GM06990 (cell line): ENCODE measurements around the gene CLTA.
"Not testable (repeated sequence)": the region's sequence is repeated elsewhere in the genome, so short reads cannot be mapped to it uniquely, and the experiment has no call there.

Experiments
- DNase-seq: peaks from one replicate; pipeline ENCODE4 v3.0.0-alpha.2; 2011; ENCODE audit not compliant: insufficient read length; ENCODE audit errors: extremely low read depth
- H3K27me3 ChIP-seq: replicated peaks from 2 replicates; pipeline ENCODE4 v1.6.0; 2011; ENCODE audit warnings: low read length; ENCODE audit not compliant: control insufficient read depth, insufficient read depth
- H3K36me3 ChIP-seq: 2 replicates; pipeline ENCODE4 v1.5.1; 2011; ENCODE audit warnings: low read length; ENCODE audit not compliant: control insufficient read depth, insufficient read depth
- H3K4me3 ChIP-seq: replicated peaks from 2 replicates; pipeline ENCODE4 v1.5.1; 2011; ENCODE audit warnings: low read depth, mild to moderate bottlenecking, control low read depth, low read length
- CTCF ChIP-seq: IDR thresholded peaks from 2 replicates; pipeline ENCODE4 v1.5.1; 2011; ENCODE audit warnings: low read length, control low read depth, mild to moderate bottlenecking, inconsistent platforms; ENCODE audit not compliant: insufficient read depth, poor library complexity, severe bottlenecking

The CLTA gene

GRCh38 chr9:36237230-36237629 is 46.5 kb downstream of the CLTA start:
- H3K4me3 ChIP-seq, result no peak overlapping the region
- H3K27me3 ChIP-seq, result no peaks in the 10 kb centered on the region
- no peak for DNase-seq
- TF ChIP-seq CTCF, result no peak
- H3K36me3 ChIP-seq, result peaks cover 2% of the 10 kb centered on the region; the same call in 1 of the 2 replicates

DNA sequence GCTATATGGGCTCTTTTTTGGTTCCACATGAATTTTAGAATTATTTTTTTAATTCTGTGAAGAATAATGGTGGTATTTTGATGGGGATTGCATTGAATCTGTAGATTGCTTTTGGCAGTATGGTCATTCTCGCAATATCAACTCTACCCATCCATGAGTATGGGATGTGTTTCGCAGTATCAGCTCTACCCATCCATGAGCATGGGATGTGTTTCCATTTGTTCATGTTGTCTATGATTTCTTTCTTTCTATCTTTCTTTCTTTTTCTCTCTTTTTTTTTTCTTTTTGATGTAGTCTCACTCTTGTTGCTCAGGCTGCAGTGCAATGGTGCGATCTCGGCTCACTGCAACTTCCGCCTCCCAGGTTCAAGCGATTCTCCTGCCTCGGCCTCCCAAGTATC is 48.5 kb downstream of the CLTA start:
- H3K27me3 ChIP-seq, H3K36me3 ChIP-seq, DNase-seq, H3K4me3 ChIP-seq: not testable (repeated sequence)

DNA sequence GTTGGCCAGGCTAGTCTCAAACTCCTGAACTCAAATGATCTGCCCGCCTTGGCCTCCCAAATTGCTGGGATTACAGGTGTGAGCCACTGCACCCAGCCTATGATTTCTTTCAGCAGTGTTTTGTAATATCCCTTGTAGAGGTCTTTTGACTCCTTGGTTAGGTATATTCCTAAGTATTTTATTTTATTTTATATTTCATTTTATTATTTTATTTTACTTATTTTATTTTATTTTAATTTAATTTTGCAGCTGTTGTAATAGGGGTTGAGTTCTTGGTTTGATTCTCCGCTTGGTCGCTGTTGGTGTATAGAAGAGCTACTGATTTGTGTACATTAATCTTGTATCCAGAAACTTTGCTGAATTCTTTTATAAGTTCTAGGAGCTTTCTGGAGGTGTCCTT is 49.0 kb downstream of the CLTA start:
- H3K4me3 ChIP-seq, DNase-seq, H3K36me3 ChIP-seq, H3K27me3 ChIP-seq: not testable (repeated sequence)

- no peaks in the 10 kb centered on the region for H3K27me3 ChIP-seq
- DNase-seq, result no peak
- peaks cover 8% of the 10 kb centered on the region for H3K36me3 ChIP-seq
- TF ChIP-seq CTCF, result no peak
- H3K4me3 ChIP-seq, result no peak overlapping the region
Measured at GRCh38 chr9:36245906-36246305, 55.2 kb downstream of the CLTA start.

DNA sequence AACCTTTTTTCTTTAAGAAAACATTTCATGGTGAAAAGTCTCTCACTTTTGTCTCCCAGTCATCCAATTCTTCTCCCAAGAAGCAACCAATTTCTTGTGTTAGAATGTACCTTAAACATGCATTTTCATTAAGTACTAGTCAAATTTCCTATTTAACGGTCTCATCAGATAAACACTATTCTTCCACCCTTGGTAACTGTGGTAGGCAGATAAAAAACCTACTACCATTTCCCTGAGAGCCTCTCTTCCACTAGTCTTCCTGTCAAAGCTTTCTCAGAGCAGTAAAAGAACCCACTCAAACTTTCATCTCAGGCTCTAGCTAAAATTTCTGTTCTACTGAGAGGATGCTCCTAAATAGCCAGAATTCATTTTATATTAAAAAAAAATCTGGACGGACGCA is 56.6 kb downstream of the CLTA start:
- Histone ChIP-seq H3K36me3 (peaks cover 8% of the 10 kb centered on the region), H3K27me3 (no peaks in the 10 kb centered on the region), H3K4me3 (no peak overlapping the region)
- DNase-seq, result no peak
- TF ChIP-seq CTCF, result no peak

- not testable (repeated sequence) for H3K27me3 ChIP-seq, H3K36me3 ChIP-seq, H3K4me3 ChIP-seq, DNase-seq
Measured at GRCh38 chr9:36248061-36248460, 57.3 kb downstream of the CLTA start.

DNA sequence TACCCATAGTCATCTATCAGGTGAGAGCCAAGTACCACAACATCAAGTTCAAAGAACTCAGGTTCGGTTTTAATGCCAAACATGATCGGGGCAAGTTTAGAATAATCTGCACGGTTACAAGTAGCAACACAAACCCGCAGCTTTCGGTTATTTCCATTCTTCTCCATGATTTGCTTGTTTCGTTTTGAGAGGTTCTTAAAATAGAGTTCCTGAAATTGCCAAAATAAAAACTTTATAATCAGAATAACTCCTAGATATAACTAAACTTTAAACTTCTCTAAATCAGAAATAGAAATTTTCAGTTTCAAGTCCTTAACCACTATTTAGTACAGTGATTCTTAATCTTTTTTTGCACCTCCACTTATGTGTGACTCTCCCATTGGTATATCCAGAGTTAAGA is 58.5 kb downstream of the CLTA start:
- DNase-seq, result peak; percentile 15
- Histone ChIP-seq H3K36me3 (peaks cover 5% of the 10 kb centered on the region), H3K27me3 (no peaks in the 10 kb centered on the region), H3K4me3 (no peak overlapping the region; the same call in 1 of the 2 replicates)
- TF ChIP-seq CTCF, result no peak
